ENCODE data around the gene TRIAP1.

TRIAP1 gene

DNA sequence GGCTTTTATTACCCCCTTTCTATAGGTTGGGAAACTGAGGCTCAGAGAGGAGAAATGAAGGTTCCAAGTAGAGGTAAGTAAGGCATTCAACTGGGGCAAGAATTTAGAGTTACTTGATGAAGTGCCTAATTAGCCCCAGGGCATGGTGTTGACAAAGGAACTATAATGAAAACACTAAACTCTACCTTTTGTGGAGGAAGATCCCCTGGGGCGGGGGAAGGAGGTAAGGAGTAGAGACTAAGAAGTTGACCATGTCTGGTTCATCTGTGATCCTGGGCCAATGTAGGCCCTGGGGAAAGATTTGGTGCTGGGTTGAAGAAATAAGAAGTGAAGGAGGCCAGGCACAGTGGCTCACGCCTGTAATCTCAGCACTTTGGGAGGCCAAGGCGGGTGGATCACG, 24.5 kb downstream of the TRIAP1 start:
- no peak for TF ChIP-seq GLIS3 (CRISPR knock-in tag; IDR thresholded peaks at IDR 0.05)
- no peak for ATAC-seq

DNA sequence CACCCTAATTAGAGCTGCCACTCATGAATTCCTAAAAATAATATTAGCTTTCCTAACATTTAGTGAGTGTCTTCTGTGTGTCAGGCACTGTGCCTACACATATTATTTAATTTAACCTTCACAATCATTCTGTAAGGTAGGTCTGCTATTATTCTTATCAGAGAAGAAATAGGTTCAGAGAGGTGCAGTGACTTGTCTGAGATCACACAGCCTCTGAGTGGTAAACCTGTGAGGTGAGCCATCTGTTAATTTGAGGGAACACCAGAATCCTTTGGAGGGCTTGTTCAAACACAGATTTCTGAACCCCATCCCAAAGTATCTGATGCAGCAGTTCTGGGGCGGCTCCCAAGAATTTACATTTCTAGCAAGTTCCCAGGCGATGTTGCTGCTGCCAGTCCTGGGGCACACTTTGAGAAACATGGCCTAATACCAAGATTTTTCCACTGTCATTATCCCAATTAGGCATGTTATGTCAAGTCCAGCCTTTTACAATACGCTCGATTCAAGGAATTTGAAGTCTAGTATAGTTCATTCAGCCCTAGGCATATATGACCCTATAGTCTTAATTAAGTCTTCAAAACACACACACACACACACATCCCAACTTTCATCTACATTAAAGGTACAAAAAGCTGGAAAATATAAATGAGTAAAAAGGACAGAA, 28.1 kb downstream of the TRIAP1 start:
- no peak for TF ChIP-seq TOX (CRISPR knock-in tag; IDR thresholded peaks at IDR 0.05; ENCODE audit: borderline replicate concordance)
- no peak for TF ChIP-seq ARNTL (CRISPR knock-in tag; IDR thresholded peaks at IDR 0.05; ENCODE audit: borderline replicate concordance, low read depth)
- no peak for TF ChIP-seq OSR1 (CRISPR knock-in tag; IDR thresholded peaks at IDR 0.05)
- TF ChIP-seq ZNF8 (CRISPR knock-in tag; IDR thresholded peaks at IDR 0.05): no peak
- no peak for ATAC-seq

DNA sequence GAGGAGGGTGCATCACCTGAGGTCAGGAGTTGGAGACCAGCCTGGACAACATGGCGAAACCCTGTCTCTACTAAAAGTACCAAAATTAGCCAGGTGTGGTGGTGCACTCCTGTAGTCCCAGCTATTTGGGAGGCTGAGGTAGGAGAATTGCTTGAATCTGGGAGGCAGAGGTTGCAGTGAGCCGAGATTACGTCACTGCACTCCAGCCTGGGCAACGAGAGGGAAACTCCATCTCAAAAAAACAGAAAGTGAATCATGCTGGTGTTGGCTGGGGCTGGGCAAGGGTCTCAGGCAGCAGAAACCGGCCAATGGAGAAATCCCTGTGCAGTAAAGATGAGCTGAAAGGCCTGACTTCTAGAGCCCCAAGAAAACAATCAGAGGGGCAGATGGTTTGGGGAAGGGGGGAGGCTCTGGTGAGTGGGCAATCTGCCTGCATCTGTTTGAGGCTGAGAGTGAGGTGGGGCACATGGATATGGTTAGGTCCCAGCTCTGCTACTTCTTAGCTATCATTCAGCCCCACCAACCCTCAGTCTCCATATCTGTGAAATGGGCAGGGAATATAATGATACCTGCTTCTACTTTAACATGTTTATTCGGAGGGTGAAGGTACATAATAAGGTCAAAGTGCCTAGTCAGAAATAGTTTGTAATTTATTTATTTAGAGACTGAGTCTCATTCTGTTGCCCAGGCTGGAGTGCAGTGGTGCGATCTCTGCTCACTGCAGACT, 29.5 kb downstream of the TRIAP1 start:
- ATAC-seq: no peak
- TF ChIP-seq TCF4 (CRISPR knock-in tag; IDR thresholded peaks at IDR 0.05; ENCODE audit: borderline replicate concordance): no peak
- no peak for TF ChIP-seq ZFP3 (CRISPR knock-in tag; IDR thresholded peaks at IDR 0.05)
- TF ChIP-seq TOX (CRISPR knock-in tag; IDR thresholded peaks at IDR 0.05; ENCODE audit: borderline replicate concordance): no peak
- no peak for TF ChIP-seq ESRRG (CRISPR knock-in tag; IDR thresholded peaks at IDR 0.05)
- TF ChIP-seq ZNF70 (CRISPR knock-in tag; IDR thresholded peaks at IDR 0.05): no peak

DNA sequence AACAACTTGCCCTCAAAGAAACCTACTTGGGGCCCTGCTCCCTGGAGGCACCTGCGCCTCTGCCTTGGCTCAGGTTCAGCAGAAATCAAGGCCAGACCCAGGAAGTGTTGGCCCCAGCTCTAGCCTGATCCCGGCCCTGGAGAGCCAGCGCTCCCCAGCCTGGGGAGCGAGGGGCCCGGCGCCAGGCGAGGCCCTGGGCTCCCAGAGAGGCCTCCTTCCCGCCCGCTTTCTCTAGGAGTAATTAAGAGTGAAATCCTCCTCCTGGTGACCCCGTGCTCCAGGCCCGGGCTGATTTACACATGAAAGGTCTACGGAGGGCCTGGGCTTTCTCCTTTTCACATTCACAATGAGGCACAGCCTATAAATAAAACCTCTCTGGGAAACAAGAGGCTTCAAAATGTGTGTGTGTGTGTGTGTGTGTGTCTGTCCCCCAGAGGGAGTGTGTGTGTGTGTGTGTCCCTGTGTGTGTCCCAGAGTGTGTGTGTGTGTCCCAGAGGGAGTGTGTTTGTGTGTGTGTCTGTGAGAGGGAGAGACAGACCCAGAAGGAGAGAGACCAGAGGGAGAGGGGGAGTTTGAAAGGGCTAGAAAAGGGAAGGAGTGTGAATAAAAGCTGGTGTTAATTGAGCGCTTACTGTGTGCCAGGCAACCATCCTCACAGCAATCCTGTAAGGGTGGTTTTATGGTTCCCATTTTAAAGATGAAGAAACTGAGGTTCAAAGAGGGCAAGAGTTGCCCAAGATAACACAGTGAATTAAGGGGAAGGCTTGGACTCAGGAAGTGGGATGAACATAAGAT, 32.1 kb downstream of the TRIAP1 start:
- TF ChIP-seq GLIS3 (CRISPR knock-in tag; IDR thresholded peaks at IDR 0.05) (no peak), ZNF70 (CRISPR knock-in tag; IDR thresholded peaks at IDR 0.05) (no peak), OSR1 (CRISPR knock-in tag; IDR thresholded peaks at IDR 0.05) (no peak), RARB (CRISPR knock-in tag; IDR thresholded peaks at IDR 0.05) (no peak)
- TF ChIP-seq, protein P1, sequence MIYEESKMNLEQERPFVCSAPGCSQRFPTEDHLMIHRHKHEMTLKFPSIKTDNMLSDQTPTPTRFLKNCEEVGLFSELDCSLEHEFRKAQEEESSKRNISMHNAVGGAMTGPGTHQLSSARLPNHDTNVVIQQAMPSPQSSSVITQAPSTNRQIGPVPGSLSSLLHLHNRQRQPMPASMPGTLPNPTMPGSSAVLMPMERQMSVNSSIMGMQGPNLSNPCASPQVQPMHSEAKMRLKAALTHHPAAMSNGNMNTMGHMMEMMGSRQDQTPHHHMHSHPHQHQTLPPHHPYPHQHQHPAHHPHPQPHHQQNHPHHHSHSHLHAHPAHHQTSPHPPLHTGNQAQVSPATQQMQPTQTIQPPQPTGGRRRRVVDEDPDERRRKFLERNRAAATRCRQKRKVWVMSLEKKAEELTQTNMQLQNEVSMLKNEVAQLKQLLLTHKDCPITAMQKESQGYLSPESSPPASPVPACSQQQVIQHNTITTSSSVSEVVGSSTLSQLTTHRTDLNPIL (CRISPR knock-in tag; IDR thresholded peaks at IDR 0.05; ENCODE audit: low read depth): no peak

DNA sequence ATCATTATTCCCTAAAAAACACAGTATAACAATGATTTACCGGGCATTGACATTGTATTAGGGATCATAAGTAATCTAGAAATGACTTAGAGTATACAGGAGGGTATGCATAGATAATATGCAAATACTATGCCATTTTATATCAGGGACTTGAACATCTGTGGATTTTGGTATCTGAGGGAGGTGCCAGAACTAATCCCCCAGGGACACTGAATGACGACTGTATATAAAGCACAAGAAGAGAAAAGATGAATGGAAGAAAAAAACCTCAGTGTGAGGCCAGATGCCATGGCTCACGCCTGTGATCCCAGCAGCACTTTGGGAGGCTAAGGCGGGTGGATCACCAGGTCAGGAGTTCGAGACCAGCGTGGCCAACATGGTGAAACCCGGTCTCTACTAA, 33.8 kb downstream of the TRIAP1 start:
- no peak for ATAC-seq
- no peak for TF ChIP-seq CSDC2 (CRISPR knock-in tag; IDR thresholded peaks at IDR 0.05)
- no peak for TF ChIP-seq BACH2 (CRISPR knock-in tag; IDR thresholded peaks at IDR 0.05; ENCODE audit: borderline replicate concordance)
- TF ChIP-seq ZNF8 (CRISPR knock-in tag; IDR thresholded peaks at IDR 0.05): no peak
- no peak for TF ChIP-seq ARNTL (CRISPR knock-in tag; IDR thresholded peaks at IDR 0.05; ENCODE audit: borderline replicate concordance, low read depth)
- TF ChIP-seq OSR1 (CRISPR knock-in tag; IDR thresholded peaks at IDR 0.05): no peak
- TF ChIP-seq ZNF565 (CRISPR knock-in tag; conservative IDR thresholded peaks at IDR 0.05; ENCODE audit: low read depth): no peak
- no peak for TF ChIP-seq TCF4 (CRISPR knock-in tag; IDR thresholded peaks at IDR 0.05; ENCODE audit: borderline replicate concordance)
- no peak for TF ChIP-seq ESRRG (CRISPR knock-in tag; IDR thresholded peaks at IDR 0.05)
- TF ChIP-seq, protein P2, sequence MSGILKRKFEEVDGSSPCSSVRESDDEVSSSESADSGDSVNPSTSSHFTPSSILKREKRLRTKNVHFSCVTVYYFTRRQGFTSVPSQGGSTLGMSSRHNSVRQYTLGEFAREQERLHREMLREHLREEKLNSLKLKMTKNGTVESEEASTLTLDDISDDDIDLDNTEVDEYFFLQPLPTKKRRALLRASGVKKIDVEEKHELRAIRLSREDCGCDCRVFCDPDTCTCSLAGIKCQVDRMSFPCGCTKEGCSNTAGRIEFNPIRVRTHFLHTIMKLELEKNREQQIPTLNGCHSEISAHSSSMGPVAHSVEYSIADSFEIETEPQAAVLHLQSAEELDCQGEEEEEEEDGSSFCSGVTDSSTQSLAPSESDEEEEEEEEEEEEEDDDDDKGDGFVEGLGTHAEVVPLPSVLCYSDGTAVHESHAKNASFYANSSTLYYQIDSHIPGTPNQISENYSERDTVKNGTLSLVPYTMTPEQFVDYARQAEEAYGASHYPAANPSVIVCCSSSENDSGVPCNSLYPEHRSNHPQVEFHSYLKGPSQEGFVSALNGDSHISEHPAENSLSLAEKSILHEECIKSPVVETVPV (CRISPR knock-in tag; IDR thresholded peaks at IDR 0.05): no peak
- TF ChIP-seq, protein P3, sequence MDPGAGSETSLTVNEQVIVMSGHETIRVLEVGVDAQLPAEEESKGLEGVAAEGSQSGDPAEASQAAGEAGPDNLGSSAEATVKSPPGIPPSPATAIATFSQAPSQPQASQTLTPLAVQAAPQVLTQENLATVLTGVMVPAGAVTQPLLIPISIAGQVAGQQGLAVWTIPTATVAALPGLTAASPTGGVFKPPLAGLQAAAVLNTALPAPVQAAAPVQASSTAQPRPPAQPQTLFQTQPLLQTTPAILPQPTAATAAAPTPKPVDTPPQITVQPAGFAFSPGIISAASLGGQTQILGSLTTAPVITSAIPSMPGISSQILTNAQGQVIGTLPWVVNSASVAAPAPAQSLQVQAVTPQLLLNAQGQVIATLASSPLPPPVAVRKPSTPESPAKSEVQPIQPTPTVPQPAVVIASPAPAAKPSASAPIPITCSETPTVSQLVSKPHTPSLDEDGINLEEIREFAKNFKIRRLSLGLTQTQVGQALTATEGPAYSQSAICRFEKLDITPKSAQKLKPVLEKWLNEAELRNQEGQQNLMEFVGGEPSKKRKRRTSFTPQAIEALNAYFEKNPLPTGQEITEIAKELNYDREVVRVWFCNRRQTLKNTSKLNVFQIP (CRISPR knock-in tag; IDR thresholded peaks at IDR 0.05; ENCODE audit: borderline replicate concordance, low read depth): no peak
- TF ChIP-seq GLIS3 (CRISPR knock-in tag; IDR thresholded peaks at IDR 0.05): no peak
- no peak for TF ChIP-seq TOX (CRISPR knock-in tag; IDR thresholded peaks at IDR 0.05; ENCODE audit: borderline replicate concordance)
- no peak for TF ChIP-seq RARB (CRISPR knock-in tag; IDR thresholded peaks at IDR 0.05)

More for the DNA sequence above, 32.1 kb downstream of the TRIAP1 start:
- no peak for ATAC-seq

DNA sequence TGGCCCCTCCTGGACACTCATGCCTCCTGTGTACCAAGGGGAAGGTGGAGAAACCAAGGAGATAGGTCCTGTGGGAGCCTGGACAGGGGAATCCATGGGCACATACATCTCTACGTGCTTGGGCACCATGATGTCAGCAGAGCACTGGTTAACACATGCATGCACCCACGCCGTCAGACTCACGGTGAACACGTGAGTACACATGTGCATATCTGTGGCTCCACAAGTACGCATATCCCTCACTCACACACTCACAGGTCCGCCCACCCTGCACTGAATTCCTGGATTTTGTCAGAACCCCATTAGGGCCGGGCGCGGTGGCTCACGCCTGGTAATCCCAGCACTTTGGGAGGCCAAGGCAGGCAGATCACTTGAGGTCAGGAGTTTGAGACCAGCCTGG, 37.4 kb downstream of the TRIAP1 start:
- ATAC-seq: no peak
- TF ChIP-seq ZFP30 (CRISPR knock-in tag; IDR thresholded peaks at IDR 0.05) (no peak), ISL1 (CRISPR knock-in tag; IDR thresholded peaks at IDR 0.05) (no peak), ESRRG (CRISPR knock-in tag; IDR thresholded peaks at IDR 0.05) (no peak), ZC3H10 (CRISPR knock-in tag; IDR thresholded peaks at IDR 0.05) (no peak), GLIS3 (CRISPR knock-in tag; IDR thresholded peaks at IDR 0.05) (no peak), TCF4 (CRISPR knock-in tag; IDR thresholded peaks at IDR 0.05; ENCODE audit: borderline replicate concordance) (no peak), ARNTL (CRISPR knock-in tag; IDR thresholded peaks at IDR 0.05; ENCODE audit: borderline replicate concordance, low read depth) (no peak), PPARA (CRISPR knock-in tag; IDR thresholded peaks at IDR 0.05; ENCODE audit: borderline replicate concordance) (no peak)
- TF ChIP-seq, protein P2 (CRISPR knock-in tag; IDR thresholded peaks at IDR 0.05): no peak
- TF ChIP-seq, protein P3 (CRISPR knock-in tag; IDR thresholded peaks at IDR 0.05; ENCODE audit: borderline replicate concordance, low read depth): no peak

Data from SK-N-SH treated with all-trans-retinoic acid at 6 μM for 48 hours (cell line).